ENCODE results near the gene FAM53B.
A peak's percentile ranks its signal among the peaks of the same experiment; 100 is the strongest.

The FAM53B gene

DNA sequence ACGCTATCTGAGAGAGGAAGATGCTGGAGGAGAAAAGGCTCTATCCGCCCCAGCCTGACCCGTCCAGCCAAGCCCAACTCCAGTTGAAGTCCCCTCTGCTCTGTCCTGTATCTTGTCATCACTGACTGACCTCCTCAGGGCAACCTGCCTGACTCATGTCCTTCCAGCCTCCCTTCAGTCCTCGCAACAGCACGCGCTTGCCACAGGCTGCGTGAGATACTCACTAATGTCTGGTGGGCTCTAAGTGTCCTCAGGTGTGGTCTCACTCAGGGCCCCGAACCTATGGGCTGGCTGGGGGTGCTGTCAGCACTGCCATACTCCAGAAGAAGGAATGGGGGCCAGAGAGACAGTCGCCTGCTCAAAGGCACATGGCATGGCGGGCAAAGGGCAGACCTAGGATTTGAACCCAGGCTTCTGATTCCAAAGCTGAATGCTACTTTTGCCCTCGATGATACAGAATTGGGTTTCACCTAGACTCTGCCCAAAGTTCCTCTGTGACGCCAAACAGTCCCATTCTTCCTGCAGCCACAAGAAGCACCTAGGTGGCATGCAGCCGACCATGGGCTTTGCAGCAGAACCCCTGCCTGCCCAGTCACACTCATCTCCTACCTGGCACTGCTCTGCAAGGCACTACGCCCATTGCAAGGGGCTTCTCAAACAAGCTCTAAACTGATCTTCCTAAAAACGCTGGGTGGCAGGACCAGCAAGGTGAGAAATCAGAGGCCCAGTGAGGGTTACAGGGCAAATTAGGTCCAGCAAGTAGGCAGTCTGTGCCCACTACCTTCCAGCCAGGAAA, 8.5 kb downstream of the FAM53B start:
- TF ChIP-seq BACH2 (CRISPR knock-in tag; IDR thresholded peaks at IDR 0.05; ENCODE audit: borderline replicate concordance) (no peak), ZC3H10 (CRISPR knock-in tag; IDR thresholded peaks at IDR 0.05) (no peak), SNAI2 (CRISPR knock-in tag; IDR thresholded peaks at IDR 0.05) (no peak), OSR1 (CRISPR knock-in tag; IDR thresholded peaks at IDR 0.05) (no peak)
- TF ChIP-seq, protein P1, sequence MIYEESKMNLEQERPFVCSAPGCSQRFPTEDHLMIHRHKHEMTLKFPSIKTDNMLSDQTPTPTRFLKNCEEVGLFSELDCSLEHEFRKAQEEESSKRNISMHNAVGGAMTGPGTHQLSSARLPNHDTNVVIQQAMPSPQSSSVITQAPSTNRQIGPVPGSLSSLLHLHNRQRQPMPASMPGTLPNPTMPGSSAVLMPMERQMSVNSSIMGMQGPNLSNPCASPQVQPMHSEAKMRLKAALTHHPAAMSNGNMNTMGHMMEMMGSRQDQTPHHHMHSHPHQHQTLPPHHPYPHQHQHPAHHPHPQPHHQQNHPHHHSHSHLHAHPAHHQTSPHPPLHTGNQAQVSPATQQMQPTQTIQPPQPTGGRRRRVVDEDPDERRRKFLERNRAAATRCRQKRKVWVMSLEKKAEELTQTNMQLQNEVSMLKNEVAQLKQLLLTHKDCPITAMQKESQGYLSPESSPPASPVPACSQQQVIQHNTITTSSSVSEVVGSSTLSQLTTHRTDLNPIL (CRISPR knock-in tag; IDR thresholded peaks at IDR 0.05; ENCODE audit: low read depth), result no peak
- no peak for ATAC-seq

DNA sequence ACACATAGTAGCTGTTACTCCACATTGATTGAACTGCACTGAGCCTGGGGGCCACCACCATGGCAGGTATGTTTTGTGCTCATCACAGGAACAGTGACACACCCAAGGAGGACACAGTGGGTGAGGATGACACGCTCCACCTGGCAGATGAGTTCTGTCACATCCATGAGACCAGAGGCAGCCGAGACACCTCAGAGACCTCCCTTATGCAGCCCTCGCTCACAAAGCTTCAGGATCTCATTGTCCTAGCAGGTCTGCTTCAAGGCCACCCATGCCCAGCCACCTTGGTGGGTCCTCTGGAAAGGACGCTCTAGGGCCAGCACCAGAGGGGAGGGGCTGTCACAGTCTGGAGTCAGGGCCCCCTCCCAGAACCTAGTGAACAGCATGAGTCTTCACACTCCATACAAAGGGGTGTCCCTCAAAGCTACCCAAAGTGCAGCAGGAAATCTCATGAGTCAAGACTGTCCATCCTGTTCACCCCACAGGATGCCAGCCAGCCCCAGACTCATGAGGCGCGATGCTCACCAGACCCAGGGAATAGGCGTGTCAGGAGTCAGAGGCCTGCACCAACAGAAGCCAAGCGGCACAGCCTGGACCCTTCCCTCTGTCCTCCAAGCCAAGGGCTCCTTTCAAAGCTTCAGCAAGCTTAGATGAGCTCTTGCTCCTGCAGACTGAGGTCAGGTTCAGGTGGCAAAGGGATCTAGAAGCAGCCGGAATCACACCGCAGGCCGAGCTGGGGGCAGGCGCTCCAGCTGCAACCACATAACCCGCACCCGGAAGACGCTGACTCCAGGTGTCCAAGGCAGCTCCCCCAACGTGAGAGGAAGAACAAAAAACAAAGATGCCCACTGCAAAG, 9.6 kb downstream of the FAM53B start:
- no peak for TF ChIP-seq ZC3H10 (CRISPR knock-in tag; IDR thresholded peaks at IDR 0.05)
- TF ChIP-seq, protein P2, sequence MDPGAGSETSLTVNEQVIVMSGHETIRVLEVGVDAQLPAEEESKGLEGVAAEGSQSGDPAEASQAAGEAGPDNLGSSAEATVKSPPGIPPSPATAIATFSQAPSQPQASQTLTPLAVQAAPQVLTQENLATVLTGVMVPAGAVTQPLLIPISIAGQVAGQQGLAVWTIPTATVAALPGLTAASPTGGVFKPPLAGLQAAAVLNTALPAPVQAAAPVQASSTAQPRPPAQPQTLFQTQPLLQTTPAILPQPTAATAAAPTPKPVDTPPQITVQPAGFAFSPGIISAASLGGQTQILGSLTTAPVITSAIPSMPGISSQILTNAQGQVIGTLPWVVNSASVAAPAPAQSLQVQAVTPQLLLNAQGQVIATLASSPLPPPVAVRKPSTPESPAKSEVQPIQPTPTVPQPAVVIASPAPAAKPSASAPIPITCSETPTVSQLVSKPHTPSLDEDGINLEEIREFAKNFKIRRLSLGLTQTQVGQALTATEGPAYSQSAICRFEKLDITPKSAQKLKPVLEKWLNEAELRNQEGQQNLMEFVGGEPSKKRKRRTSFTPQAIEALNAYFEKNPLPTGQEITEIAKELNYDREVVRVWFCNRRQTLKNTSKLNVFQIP (CRISPR knock-in tag; IDR thresholded peaks at IDR 0.05; ENCODE audit: borderline replicate concordance, low read depth), result no peak
- TF ChIP-seq ZNF8 (CRISPR knock-in tag; IDR thresholded peaks at IDR 0.05), result no peak
- no peak for TF ChIP-seq ZNF565 (CRISPR knock-in tag; conservative IDR thresholded peaks at IDR 0.05; ENCODE audit: low read depth)
- no peak for TF ChIP-seq ZNF70 (CRISPR knock-in tag; IDR thresholded peaks at IDR 0.05)
- ATAC-seq, result no peak

DNA sequence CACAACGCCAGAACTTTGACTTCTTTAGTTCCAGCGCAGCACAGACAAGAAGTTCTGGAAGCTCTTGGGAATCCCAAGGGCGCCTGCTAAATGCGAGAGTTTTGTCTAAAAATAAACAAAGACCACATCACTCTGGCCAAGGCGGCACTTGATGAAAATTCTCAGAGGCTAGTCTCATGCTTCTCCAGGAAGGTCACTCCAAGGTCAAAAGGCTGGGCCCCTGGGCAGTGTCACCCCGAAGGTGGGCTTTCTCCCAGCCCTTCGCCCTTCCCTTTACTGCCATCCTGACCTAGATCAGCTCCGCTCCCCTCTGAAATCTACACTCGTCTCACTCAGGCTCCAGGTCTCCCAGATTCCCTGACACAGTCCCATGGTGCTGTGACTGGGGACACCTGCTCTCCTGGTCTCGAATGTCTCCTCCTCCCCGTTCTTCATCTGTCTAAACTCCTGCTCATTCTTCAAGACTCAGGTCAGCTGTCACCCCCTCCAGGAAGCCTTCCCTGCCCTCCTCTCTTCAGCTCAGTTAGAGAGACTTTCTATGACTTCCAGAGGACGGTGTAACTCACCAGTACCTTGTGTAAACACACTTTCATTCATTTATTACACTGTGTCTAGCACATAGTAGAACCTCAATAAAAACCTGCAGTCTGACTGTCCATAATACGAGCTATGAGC, 10.5 kb downstream of the FAM53B start:
- no peak for TF ChIP-seq CSDC2 (CRISPR knock-in tag; IDR thresholded peaks at IDR 0.05)
- TF ChIP-seq ZFP3 (CRISPR knock-in tag; IDR thresholded peaks at IDR 0.05), result peak; percentile 87
- no peak for ATAC-seq

DNA sequence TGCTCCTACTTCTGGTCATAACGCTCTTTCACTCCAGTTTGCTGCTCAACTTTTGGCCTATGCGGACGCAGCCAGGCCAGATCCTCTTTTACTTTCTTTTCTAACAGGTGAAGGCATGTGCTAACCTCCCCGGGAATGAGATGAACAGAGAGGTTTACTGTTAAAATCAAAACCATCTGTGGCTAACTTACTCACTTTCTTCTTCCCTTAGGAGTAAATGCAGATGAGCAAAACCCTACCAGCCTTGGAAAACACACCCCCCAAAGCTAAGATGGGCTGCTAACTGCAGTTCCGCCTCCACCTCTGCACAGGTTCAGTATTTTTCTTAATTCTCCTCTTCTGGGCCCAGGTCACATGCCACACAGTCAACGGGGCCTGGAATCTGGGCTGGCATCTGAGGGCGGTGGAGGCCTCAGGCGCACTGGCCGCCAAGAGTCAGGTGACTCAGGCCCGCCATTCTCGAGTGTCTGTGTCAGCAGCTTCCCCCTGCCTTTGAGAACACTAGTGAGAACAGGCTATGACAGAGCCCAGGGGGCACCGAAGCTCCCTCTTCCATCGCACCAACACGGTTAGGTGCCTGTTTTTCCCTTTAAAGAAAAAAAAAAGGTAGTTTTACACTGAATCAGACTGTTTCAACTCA, 11.1 kb downstream of the FAM53B start:
- TF ChIP-seq ISL1 (CRISPR knock-in tag; IDR thresholded peaks at IDR 0.05) (no peak), CSDC2 (CRISPR knock-in tag; IDR thresholded peaks at IDR 0.05) (no peak), ZFP3 (CRISPR knock-in tag; IDR thresholded peaks at IDR 0.05) (no peak), ESRRG (CRISPR knock-in tag; IDR thresholded peaks at IDR 0.05) (no peak), ZFP30 (CRISPR knock-in tag; IDR thresholded peaks at IDR 0.05) (no peak), ZNF8 (CRISPR knock-in tag; IDR thresholded peaks at IDR 0.05) (no peak), SNAI2 (CRISPR knock-in tag; IDR thresholded peaks at IDR 0.05) (no peak), GLIS3 (CRISPR knock-in tag; IDR thresholded peaks at IDR 0.05) (no peak), TCF4 (CRISPR knock-in tag; IDR thresholded peaks at IDR 0.05; ENCODE audit: borderline replicate concordance) (no peak), OSR1 (CRISPR knock-in tag; IDR thresholded peaks at IDR 0.05) (no peak)
- TF ChIP-seq, protein P2 (CRISPR knock-in tag; IDR thresholded peaks at IDR 0.05; ENCODE audit: borderline replicate concordance, low read depth), result no peak
- TF ChIP-seq, protein P3, sequence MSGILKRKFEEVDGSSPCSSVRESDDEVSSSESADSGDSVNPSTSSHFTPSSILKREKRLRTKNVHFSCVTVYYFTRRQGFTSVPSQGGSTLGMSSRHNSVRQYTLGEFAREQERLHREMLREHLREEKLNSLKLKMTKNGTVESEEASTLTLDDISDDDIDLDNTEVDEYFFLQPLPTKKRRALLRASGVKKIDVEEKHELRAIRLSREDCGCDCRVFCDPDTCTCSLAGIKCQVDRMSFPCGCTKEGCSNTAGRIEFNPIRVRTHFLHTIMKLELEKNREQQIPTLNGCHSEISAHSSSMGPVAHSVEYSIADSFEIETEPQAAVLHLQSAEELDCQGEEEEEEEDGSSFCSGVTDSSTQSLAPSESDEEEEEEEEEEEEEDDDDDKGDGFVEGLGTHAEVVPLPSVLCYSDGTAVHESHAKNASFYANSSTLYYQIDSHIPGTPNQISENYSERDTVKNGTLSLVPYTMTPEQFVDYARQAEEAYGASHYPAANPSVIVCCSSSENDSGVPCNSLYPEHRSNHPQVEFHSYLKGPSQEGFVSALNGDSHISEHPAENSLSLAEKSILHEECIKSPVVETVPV (CRISPR knock-in tag; IDR thresholded peaks at IDR 0.05), result no peak
- ATAC-seq, result peak; percentile 65

All from SK-N-SH treated with all-trans-retinoic acid at 6 μM for 48 hours (cell line).